ENCODE measurements around the gene LSM12.

GRCh38 chr17:43994272-43995149 is 72.0 kb downstream of the LSM12 start:
- peak; percentile 97 for TF ChIP-seq CTCF (tag by site-specific recombination; IDR thresholded peaks at IDR 0.05)
- no peak for TF ChIP-seq FEZF1 (tag by site-specific recombination; IDR thresholded peaks at IDR 0.05)
- no peak for TF ChIP-seq ZNF792 (tag by site-specific recombination; IDR thresholded peaks at IDR 0.05)
- no peak for TF ChIP-seq ZNF529 (tag by site-specific recombination; IDR thresholded peaks at IDR 0.05; ENCODE audit: insufficient replicate concordance)
- no peak; the same call in 1 of the 2 replicates for TF ChIP-seq ZFP37 (tag by site-specific recombination; IDR thresholded peaks at IDR 0.05)
- no peak for TF ChIP-seq ZNF513 (tag by site-specific recombination; IDR thresholded peaks at IDR 0.05)
- TF ChIP-seq ZNF169 (tag by site-specific recombination; IDR thresholded peaks at IDR 0.05), result no peak
- no peak for TF ChIP-seq ZNF274 (IDR thresholded peaks at IDR 0.05; ENCODE audit: low read length)
- TF ChIP-seq ZNF274 (tag by site-specific recombination; IDR thresholded peaks at IDR 0.05; ENCODE audit: borderline replicate concordance), result no peak
- TF ChIP-seq ZNF776 (tag by site-specific recombination; IDR thresholded peaks at IDR 0.05; ENCODE audit: borderline replicate concordance), result no peak
- no peak for TF ChIP-seq ZNF184 (tag by site-specific recombination; IDR thresholded peaks at IDR 0.05)
- no peak for TF ChIP-seq SP2 (tag by site-specific recombination; IDR thresholded peaks at IDR 0.05)
- TF ChIP-seq ZNF354C (tag by site-specific recombination; IDR thresholded peaks at IDR 0.05; ENCODE audit: borderline replicate concordance, low read depth), result no peak

Measured in HEK293 (cell line).